Measurements from ENCODE around the gene DMD. TPM values are rescaled to one million over a fixed set of nuclear protein-coding genes. Genes with fewer than 3 reads are reported as not detected.

The DMD gene
- total RNA-seq, 1 donor from 2014 or later: 22.2 TPM

GRCh38 chrX:32010212-32010611 is 1201.1 kb downstream of the DMD start:
- H3K27me3 ChIP-seq (ENCODE audit: insufficient read depth, low read length): no peaks in the 10 kb centered on the region
- no peak overlapping the region for H3K27ac ChIP-seq (ENCODE audit: low read depth, low read length)
- H3K79me2 ChIP-seq (ENCODE audit: insufficient read depth, low read length): no peaks in the 10 kb centered on the region
- H3K4me3 ChIP-seq (ENCODE audit: insufficient read depth, low read depth, low read length): no peak overlapping the region
- H2AFZ ChIP-seq (ENCODE audit: low read depth, low read length): no peak overlapping the region
- no peaks in the 10 kb centered on the region for H3K9me3 Mint-ChIP-seq (ENCODE audit: unreplicated experiment)
- no peaks in the 10 kb centered on the region for H4K20me1 ChIP-seq (ENCODE audit: insufficient read depth, low read length)
- H3K36me3 ChIP-seq (ENCODE audit: insufficient read depth, low read length): no peaks in the 10 kb centered on the region
- H3K9ac ChIP-seq (ENCODE audit: low read length): no peak overlapping the region
- no peaks in the 10 kb centered on the region for H3K4me1 ChIP-seq (ENCODE audit: insufficient read depth, low read length)
- no peaks in the 10 kb centered on the region for H3K27me3 Mint-ChIP-seq (ENCODE audit: low read depth, unreplicated experiment)
- H3K9me3 ChIP-seq (ENCODE audit: insufficient read depth, low read depth, low read length): no peaks in the 10 kb centered on the region
- DNase-seq (ENCODE audit: low read depth) (no peak), FAIRE-seq (peak; percentile 80)
- TF ChIP-seq CTCF (IDR thresholded peaks at IDR 0.05; ENCODE audit: insufficient read depth, low read depth, low read length): no peak
- no peak for TF ChIP-seq EZH2 (IDR thresholded peaks at IDR 0.05; ENCODE audit: insufficient read depth, low read length)
- no peak overlapping the region for H3K27ac Mint-ChIP-seq (ENCODE audit: unreplicated experiment)
- H3K4me2 ChIP-seq (ENCODE audit: low read length): no peak overlapping the region
- no peak overlapping the region for H3K4me3 Mint-ChIP-seq (ENCODE audit: unreplicated experiment)
- H3K4me1 Mint-ChIP-seq (ENCODE audit: low read depth, unreplicated experiment): no peaks in the 10 kb centered on the region
- no peaks in the 10 kb centered on the region for H3K36me3 Mint-ChIP-seq (ENCODE audit: low read depth, unreplicated experiment)

GRCh38 chrX:31993637-31994036 is 1217.7 kb downstream of the DMD start:
- Histone ChIP-seq H3K9me3 (ENCODE audit: insufficient read depth, low read depth, low read length) (no peaks in the 10 kb centered on the region), H3K27me3 (ENCODE audit: insufficient read depth, low read length) (no peaks in the 10 kb centered on the region), H3K4me2 (ENCODE audit: low read length) (no peak overlapping the region), H3K4me1 (ENCODE audit: insufficient read depth, low read length) (no peaks in the 10 kb centered on the region), H3K79me2 (ENCODE audit: insufficient read depth, low read length) (no peaks in the 10 kb centered on the region), H3K36me3 (ENCODE audit: insufficient read depth, low read length) (no peaks in the 10 kb centered on the region), H4K20me1 (ENCODE audit: insufficient read depth, low read length) (no peaks in the 10 kb centered on the region), H3K9ac (ENCODE audit: low read length) (no peak overlapping the region), H2AFZ (ENCODE audit: low read depth, low read length) (no peak overlapping the region), H3K4me3 (ENCODE audit: insufficient read depth, low read depth, low read length) (no peak overlapping the region), H3K27ac (ENCODE audit: low read depth, low read length) (no peak overlapping the region)
- DNase-seq (ENCODE audit: low read depth) (no peak), FAIRE-seq (peak; percentile 43)
- no peak overlapping the region for H3K4me3 Mint-ChIP-seq (ENCODE audit: unreplicated experiment)
- peaks cover 2% of the 10 kb centered on the region for H3K9me3 Mint-ChIP-seq (ENCODE audit: unreplicated experiment)
- no peaks in the 10 kb centered on the region for H3K27me3 Mint-ChIP-seq (ENCODE audit: low read depth, unreplicated experiment)
- no peaks in the 10 kb centered on the region for H3K4me1 Mint-ChIP-seq (ENCODE audit: low read depth, unreplicated experiment)
- H3K36me3 Mint-ChIP-seq (ENCODE audit: low read depth, unreplicated experiment): no peaks in the 10 kb centered on the region
- no peak for TF ChIP-seq CTCF (IDR thresholded peaks at IDR 0.05; ENCODE audit: insufficient read depth, low read depth, low read length)
- no peak for TF ChIP-seq EZH2 (IDR thresholded peaks at IDR 0.05; ENCODE audit: insufficient read depth, low read length)
- no peak overlapping the region for H3K27ac Mint-ChIP-seq (ENCODE audit: unreplicated experiment)

- Mint-ChIP-seq H3K27me3 (ENCODE audit: low read depth, unreplicated experiment) (no peaks in the 10 kb centered on the region), H3K4me3 (ENCODE audit: unreplicated experiment) (no peak overlapping the region), H3K4me1 (ENCODE audit: low read depth, unreplicated experiment) (no peaks in the 10 kb centered on the region), H3K36me3 (ENCODE audit: low read depth, unreplicated experiment) (no peaks in the 10 kb centered on the region), H3K9me3 (ENCODE audit: unreplicated experiment) (peaks cover 2% of the 10 kb centered on the region), H3K27ac (ENCODE audit: unreplicated experiment) (no peak overlapping the region)
- TF ChIP-seq CTCF (IDR thresholded peaks at IDR 0.05; ENCODE audit: insufficient read depth, low read depth, low read length) (no peak), EZH2 (IDR thresholded peaks at IDR 0.05; ENCODE audit: insufficient read depth, low read length) (no peak)
- Histone ChIP-seq H3K27me3 (ENCODE audit: insufficient read depth, low read length) (no peaks in the 10 kb centered on the region), H3K4me3 (ENCODE audit: insufficient read depth, low read depth, low read length) (no peak overlapping the region), H2AFZ (ENCODE audit: low read depth, low read length) (no peak overlapping the region), H3K9me3 (ENCODE audit: insufficient read depth, low read depth, low read length) (no peaks in the 10 kb centered on the region), H4K20me1 (ENCODE audit: insufficient read depth, low read length) (no peaks in the 10 kb centered on the region), H3K36me3 (ENCODE audit: insufficient read depth, low read length) (no peaks in the 10 kb centered on the region), H3K27ac (ENCODE audit: low read depth, low read length) (no peak overlapping the region), H3K79me2 (ENCODE audit: insufficient read depth, low read length) (no peaks in the 10 kb centered on the region), H3K4me2 (ENCODE audit: low read length) (no peak overlapping the region), H3K4me1 (ENCODE audit: insufficient read depth, low read length) (no peaks in the 10 kb centered on the region), H3K9ac (ENCODE audit: low read length) (no peak overlapping the region)
- DNase-seq (ENCODE audit: low read depth) (no peak), FAIRE-seq (no peak)
These were observed 1222.4 kb downstream of the DMD start for GRCh38 chrX:31988975-31989374.

Data from astrocyte (in vitro differentiated cells and primary cell).